ENCODE measurements around the gene NCOR1. TPM values are rescaled to one million over a fixed set of nuclear protein-coding genes. Genes with fewer than 3 reads are reported as not detected.
A peak's percentile ranks its signal among the peaks of the same experiment; 100 is the strongest.
"Not testable (repeated sequence)": the region's sequence is repeated elsewhere in the genome, so short reads cannot be mapped to it uniquely, and the experiment has no call there.

NCOR1 gene
- polyA plus RNA-seq, 1 donor from 2014 or later = 166 TPM

- Mint-ChIP-seq H3K27ac (no peak overlapping the region), H3K36me3 (peaks cover 13% of the 10 kb centered on the region), H3K4me1 (peaks cover 9% of the 10 kb centered on the region in 3 donors), H3K9me3 (no peaks in the 10 kb centered on the region), H3K4me3 (no peak overlapping the region), H3K27me3 (no peaks in the 10 kb centered on the region)
These were observed 17.1 kb upstream of the NCOR1 start for GRCh38 chr17:16232391-16232790.

DNA sequence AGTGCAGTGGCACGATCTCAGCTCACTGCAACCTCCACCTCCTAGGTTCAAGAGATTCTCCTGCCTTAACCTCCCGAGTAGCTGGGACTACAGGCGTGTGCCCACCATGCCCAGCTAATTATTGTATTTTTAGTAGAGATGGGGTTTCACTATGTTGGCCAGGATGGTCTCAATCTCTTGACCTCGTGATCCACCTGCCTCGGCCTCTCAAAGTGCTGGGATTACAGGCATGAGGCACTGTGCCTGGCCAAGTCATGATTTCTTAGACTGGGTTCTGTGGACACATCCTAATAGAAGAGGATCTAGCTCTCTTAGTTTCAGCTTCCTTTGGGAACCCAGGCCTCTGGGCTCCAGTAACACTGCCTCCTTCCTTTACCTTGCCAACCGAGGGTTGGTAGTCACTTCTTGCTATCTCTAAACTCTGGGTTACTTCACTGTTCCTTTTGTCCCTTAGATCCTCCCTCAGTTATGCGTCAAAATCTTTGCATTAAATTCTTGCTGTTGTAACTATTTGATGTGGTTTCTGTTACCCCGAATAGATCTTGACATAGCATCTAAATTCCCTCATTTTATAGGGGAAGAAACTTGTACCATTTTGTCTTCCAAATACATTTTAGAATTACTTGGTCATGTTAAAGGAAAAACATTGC is 14.7 kb upstream of the NCOR1 start:
- not testable (repeated sequence) for H3K36me3 Mint-ChIP-seq, H3K27me3 Mint-ChIP-seq, H3K9me3 Mint-ChIP-seq
- Mint-ChIP-seq H3K4me3 (peak overlapping the region in 1 of 4 donors; percentile 5), H3K4me1 (peaks cover 9 to 16% (median 13%) of the 10 kb centered on the region in 3 donors), H3K27ac (peak overlapping the region in 1 of 3 donors; percentile 82)

- no peak overlapping the region for H3K27ac Mint-ChIP-seq
- peaks cover 10 to 20% (median 11%) of the 10 kb centered on the region in 3 donors for H3K4me1 Mint-ChIP-seq
- no peaks in the 10 kb centered on the region for H3K36me3 Mint-ChIP-seq
- no peak overlapping the region for H3K4me3 Mint-ChIP-seq
- H3K27me3 Mint-ChIP-seq = no peaks in the 10 kb centered on the region
- no peaks in the 10 kb centered on the region for H3K9me3 Mint-ChIP-seq
These were observed 7.1 kb upstream of the NCOR1 start for GRCh38 chr17:16222406-16222805.

DNA sequence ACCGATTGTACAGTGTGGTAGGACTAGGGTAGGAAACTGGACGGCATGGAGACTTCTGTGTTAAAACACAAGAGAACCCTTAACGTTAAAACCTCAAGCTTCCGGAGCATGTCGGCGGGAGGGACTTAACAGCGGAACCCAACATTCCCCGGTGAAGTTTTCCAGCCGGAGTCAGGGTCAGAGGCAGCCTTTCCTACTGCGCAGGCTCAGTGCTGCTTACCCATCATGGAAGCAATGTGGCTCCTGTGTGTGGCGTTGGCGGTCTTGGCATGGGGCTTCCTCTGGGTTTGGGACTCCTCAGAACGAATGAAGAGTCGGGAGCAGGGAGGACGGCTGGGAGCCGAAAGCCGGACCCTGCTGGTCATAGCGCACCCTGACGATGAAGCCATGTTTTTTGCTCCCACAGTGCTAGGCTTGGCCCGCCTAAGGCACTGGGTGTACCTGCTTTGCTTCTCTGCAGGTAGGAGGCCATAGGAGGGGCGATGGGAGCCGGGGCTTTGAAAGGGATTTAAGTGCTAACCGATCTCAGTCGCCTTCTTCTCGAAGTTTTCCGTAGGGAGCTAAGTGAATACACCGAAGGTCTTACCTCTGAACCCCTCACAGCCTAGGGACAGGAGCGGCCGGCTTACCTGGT is 1.8 kb upstream of the NCOR1 start, which contains the start of gene PIGL:
TSS of gene PIGL (plus strand) at position 209 of the 634 bp plus-strand sequence. CDS start at position 226, 17 bp downstream.
- no peaks in the 10 kb centered on the region for H3K36me3 Mint-ChIP-seq
- H3K4me3 Mint-ChIP-seq = peak within 1 kb of the TSS; percentile 96 to 99 (median 98)
- no peaks in the 10 kb centered on the region for H3K27me3 Mint-ChIP-seq
- H3K27ac Mint-ChIP-seq = peak within 1 kb of the TSS; percentile 92 to 98 (median 97)
- H3K9me3 Mint-ChIP-seq = no peaks in the 10 kb centered on the region
- H3K4me1 Mint-ChIP-seq = peaks cover 27 to 40% (median 34%) of the 10 kb centered on the region in 3 donors

- not testable (repeated sequence) for H3K9me3 Mint-ChIP-seq, H3K27me3 Mint-ChIP-seq, H3K36me3 Mint-ChIP-seq
- Mint-ChIP-seq H3K27ac (peak overlapping the region; percentile 92 to 98 (median 97)), H3K4me1 (peaks cover 28 to 45% (median 33%) of the 10 kb centered on the region in 3 donors), H3K4me3 (peak overlapping the region; percentile 96 to 99 (median 98))
These were observed 1.1 kb upstream of the NCOR1 start for GRCh38 chr17:16216341-16217001.

- H3K9me3 Mint-ChIP-seq = no peaks in the 10 kb centered on the region
- peak overlapping the region; percentile 96 to 99 (median 98) for H3K4me3 Mint-ChIP-seq
- peak overlapping the region; percentile 86 to 97 (median 92) for H3K27ac Mint-ChIP-seq
- H3K27me3 Mint-ChIP-seq = no peaks in the 10 kb centered on the region
- no peaks in the 10 kb centered on the region for H3K36me3 Mint-ChIP-seq
- peaks cover 29 to 46% (median 35%) of the 10 kb centered on the region in 3 donors for H3K4me1 Mint-ChIP-seq
These were observed 607 bp upstream of the NCOR1 start for GRCh38 chr17:16215965-16216316.

GRCh38 chr17:16215002-16215272 is 397 bp downstream of the NCOR1 start:
- H3K4me3 Mint-ChIP-seq = peak overlapping the region; percentile 94 to 97 (median 95)
- no peaks in the 10 kb centered on the region for H3K27me3 Mint-ChIP-seq
- no peaks in the 10 kb centered on the region for H3K36me3 Mint-ChIP-seq
- H3K4me1 Mint-ChIP-seq = peaks cover 29 to 46% (median 35%) of the 10 kb centered on the region in 3 donors
- peak overlapping the region; percentile 68 to 92 (median 92) for H3K27ac Mint-ChIP-seq
- H3K9me3 Mint-ChIP-seq = no peaks in the 10 kb centered on the region

DNA sequence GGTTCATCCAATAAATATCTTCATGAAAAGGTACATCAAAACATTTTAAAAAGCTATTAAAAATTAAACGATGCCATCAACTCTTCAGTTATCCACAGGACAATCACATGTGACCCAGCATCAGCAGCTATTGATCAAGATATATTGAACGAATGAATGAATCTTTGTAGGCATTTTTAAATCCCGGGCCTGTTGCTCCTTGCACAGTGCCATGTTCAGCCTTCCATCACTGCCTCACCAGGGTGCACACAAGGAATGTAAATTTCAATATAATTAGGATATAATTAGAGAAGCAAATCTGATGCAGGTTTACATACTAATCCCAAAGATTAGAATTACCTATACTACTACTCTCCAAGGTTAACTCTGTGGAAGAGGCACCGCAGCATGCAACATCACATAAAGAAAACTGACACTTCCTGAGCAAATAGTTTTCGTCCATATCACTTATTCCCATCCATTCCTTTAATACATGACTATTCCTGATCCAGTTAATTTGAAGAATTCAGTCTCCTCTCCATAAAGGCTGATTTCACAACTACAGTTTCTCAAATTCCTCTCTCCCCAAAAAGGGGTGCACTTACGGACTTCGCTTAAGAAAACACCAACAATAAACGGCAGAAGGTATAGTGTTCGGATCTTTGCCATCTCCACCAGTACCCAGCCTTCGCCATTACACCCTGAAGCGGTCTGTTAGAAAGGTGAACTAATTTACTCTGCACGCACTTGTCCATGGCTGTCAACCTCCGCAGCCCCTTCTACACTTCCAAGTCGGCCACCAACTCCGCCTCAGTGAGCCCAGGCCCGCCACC is 938 bp downstream of the NCOR1 start:
- Mint-ChIP-seq H3K4me3 (peak overlapping the region; percentile 94 to 97 (median 95)), H3K36me3 (no peaks in the 10 kb centered on the region), H3K9me3 (no peaks in the 10 kb centered on the region), H3K4me1 (peaks cover 29 to 46% (median 35%) of the 10 kb centered on the region in 3 donors), H3K27me3 (no peaks in the 10 kb centered on the region), H3K27ac (peak overlapping the region; percentile 68 to 92 (median 92))

- H3K9me3 Mint-ChIP-seq = no peaks in the 10 kb centered on the region
- H3K27ac Mint-ChIP-seq = peak overlapping the region; percentile 50 to 92 (median 79)
- H3K4me1 Mint-ChIP-seq = peaks cover 24 to 41% (median 34%) of the 10 kb centered on the region in 3 donors
- H3K27me3 Mint-ChIP-seq = no peaks in the 10 kb centered on the region
- no peaks in the 10 kb centered on the region for H3K36me3 Mint-ChIP-seq
- peak overlapping the region in 1 of 4 donors; percentile 97 for H3K4me3 Mint-ChIP-seq
These were observed 2.5 kb downstream of the NCOR1 start for GRCh38 chr17:16212793-16213192.

DNA sequence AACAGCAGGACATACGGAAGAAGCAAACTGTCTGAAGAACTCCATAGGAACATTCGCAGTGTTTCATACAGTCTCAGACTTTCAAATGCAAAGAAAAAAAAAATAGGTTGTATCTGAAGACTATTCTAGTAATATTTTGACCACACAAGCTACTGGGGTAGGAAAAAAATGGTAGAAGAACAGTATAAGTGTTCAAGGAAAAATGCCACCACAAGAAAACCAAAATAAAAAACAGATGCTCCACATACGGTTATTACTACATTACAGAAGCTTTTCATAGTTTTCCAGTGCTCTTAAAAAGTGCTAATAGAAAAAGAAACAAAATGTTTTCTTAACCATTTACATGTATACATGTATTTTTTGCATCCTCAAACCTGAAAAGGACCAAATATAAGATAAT is 3.7 kb downstream of the NCOR1 start:
- peak overlapping the region in 3 of 4 donors; percentile 17 to 63 (median 57) for H3K4me3 Mint-ChIP-seq
- H3K4me1 Mint-ChIP-seq = peaks cover 24 to 37% (median 29%) of the 10 kb centered on the region in 3 donors
- H3K27me3 Mint-ChIP-seq = no peaks in the 10 kb centered on the region
- H3K9me3 Mint-ChIP-seq = no peaks in the 10 kb centered on the region
- H3K27ac Mint-ChIP-seq = peak overlapping the region; percentile 61 to 79 (median 78)
- no peaks in the 10 kb centered on the region for H3K36me3 Mint-ChIP-seq

DNA sequence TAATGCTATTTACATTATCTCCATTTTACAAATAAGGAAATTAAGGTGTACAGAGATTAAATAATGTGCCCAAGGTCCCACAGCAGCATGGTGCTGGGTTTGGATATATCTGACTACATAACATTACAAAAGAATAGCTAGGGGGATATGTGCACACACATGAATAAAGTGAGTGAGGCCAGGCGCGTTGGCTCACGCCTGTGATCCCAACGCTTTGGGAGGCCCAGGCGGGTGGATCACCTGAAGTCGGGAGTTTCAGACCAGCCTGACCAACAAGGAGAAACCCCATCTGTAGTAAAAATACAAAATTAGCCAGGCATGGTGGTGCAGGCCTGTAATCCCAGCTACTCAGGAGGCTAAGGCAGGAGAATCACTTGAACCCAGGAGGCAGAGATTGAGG is 10.6 kb downstream of the NCOR1 start:
- Mint-ChIP-seq H3K4me3 (peak overlapping the region in 3 of 4 donors; percentile 1 to 54 (median 51)), H3K27ac (peak overlapping the region; percentile 17 to 90 (median 68)), H3K4me1 (peaks cover 40 to 49% (median 46%) of the 10 kb centered on the region in 3 donors)
- H3K36me3 Mint-ChIP-seq, H3K27me3 Mint-ChIP-seq, H3K9me3 Mint-ChIP-seq: not testable (repeated sequence)

GRCh38 chr17:16202554-16203500 is 12.5 kb downstream of the NCOR1 start:
- H3K9me3 Mint-ChIP-seq, H3K27me3 Mint-ChIP-seq, H3K36me3 Mint-ChIP-seq: not testable (repeated sequence)
- Mint-ChIP-seq H3K27ac (peak overlapping the region; percentile 49 to 88 (median 80)), H3K4me3 (peak overlapping the region; percentile 34 to 86 (median 52)), H3K4me1 (peaks cover 51 to 59% (median 58%) of the 10 kb centered on the region in 3 donors)

GRCh38 chr17:16201693-16202131 is 13.6 kb downstream of the NCOR1 start:
- H3K27me3 Mint-ChIP-seq, H3K36me3 Mint-ChIP-seq, H3K4me3 Mint-ChIP-seq, H3K9me3 Mint-ChIP-seq: not testable (repeated sequence)
- Mint-ChIP-seq H3K4me1 (peaks cover 52 to 56% (median 53%) of the 10 kb centered on the region in 3 donors), H3K27ac (peak overlapping the region in 2 of 3 donors; percentile 52 to 62)

DNA sequence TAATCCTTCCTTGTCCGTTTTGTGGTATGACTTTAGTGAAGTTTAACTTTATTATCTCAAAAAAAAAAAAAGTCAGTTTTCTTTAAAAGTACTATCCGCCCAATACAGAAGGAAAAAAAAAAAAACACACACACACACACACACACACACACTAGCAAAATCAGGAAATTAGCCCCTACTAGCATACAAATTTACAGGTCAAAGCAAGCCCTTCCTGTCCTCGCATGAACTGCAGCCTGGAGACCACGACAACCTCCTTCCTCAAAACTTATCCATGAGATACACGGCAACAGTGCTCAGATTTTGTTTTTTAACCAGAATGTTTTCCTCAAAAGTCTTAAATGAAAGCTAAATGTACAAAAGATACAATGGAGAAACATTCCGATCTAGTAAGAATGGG is 16.2 kb downstream of the NCOR1 start:
- Mint-ChIP-seq H3K4me1 (peaks cover 36 to 43% (median 39%) of the 10 kb centered on the region in 3 donors), H3K27me3 (no peaks in the 10 kb centered on the region), H3K4me3 (peak overlapping the region; percentile 9 to 86 (median 67)), H3K27ac (peak overlapping the region; percentile 62 to 92 (median 84)), H3K36me3 (no peaks in the 10 kb centered on the region), H3K9me3 (no peaks in the 10 kb centered on the region)
